Astrocyte of the spinal cord (primary cell): Measurements from ENCODE around the gene GPALPP1.

Experiments used
- DNase-seq: peaks from one replicate; pipeline ENCODE4 v3.0.0; 2011; ENCODE audit warnings: low read depth, low spot score
- H3K4me3 ChIP-seq: 2 replicates; pipeline ENCODE4 v1.5.1; 2011; ENCODE audit warnings: low read depth, mild to moderate bottlenecking, low read length, moderate library complexity
- CTCF ChIP-seq: IDR thresholded peaks from 2 replicates; pipeline ENCODE4 v1.5.1; 2012; ENCODE audit warnings: low read depth, mild to moderate bottlenecking, low read length, inconsistent platforms
- in situ Hi-C: cut with HindIII; loops from 2 replicates; pipeline ENCODE4 v1.10.0; 2017; ENCODE audit warnings: low sequenced_read_pairs

GPALPP1 gene

DNA sequence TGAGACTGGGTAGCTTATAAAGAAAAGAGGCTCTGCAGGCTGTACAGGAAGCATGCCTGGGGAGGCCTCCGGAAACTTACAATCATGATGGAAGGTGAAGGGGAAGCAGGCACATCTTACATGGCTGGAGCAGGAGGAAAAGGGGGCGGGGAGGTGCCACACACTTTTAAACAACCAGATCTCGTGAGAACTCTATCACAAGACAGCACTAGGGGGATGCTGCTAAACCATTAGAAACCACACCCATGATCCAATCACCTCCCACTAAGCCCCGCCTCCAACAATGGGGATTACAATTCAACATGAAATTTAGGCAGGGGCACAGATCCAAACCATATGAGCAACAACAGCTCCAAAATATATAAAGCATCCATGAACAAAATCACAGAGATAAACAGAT, 84.5 kb downstream of the GPALPP1 start:
- TF ChIP-seq CTCF, result no peak
- in situ Hi-C loops, result no loop called here

DNA sequence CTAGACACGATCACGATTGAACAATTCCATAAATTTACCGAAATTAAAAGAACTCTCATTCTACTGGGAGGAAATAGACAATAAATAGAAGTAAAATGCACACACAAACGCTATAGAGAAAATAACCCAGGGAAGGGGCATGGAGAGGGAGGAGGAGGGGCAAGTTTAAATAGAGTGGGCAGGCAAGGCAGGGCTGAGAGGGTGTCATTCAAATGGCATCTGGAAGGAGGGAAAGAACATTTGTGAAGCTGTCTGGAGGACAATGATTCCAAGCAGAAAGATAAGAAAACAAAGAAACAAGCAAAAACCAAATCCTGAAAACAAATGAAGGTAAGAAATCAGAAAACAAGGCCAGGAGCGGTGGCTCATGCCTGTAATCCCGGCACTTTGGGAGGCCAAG, 85.4 kb downstream of the GPALPP1 start:
- in situ Hi-C loops, result no loop called here
- no peak overlapping the region for H3K4me3 ChIP-seq
- TF ChIP-seq CTCF, result no peak
- no peak for DNase-seq

More for the DNA sequence above, 84.5 kb downstream of the GPALPP1 start:
- H3K4me3 ChIP-seq, result no peak overlapping the region
- DNase-seq, result no peak

GRCh38 chr13:45078003-45078402, 88.7 kb downstream of the GPALPP1 start:
- in situ Hi-C loops, result no loop called here
- no peak overlapping the region for H3K4me3 ChIP-seq
- no peak for DNase-seq
- no peak for TF ChIP-seq CTCF
